HEK293T (cell line): ENCODE measurements around the gene ANKS6.

Experiments
- BHLHE40 ChIP-seq: fragments of 450-650 bp; IDR thresholded peaks from 2 replicates; pipeline ENCODE4 v1.6.1; 2016; ENCODE audit warnings: mild to moderate bottlenecking, moderate library complexity, borderline replicate concordance
- FOXA1 ChIP-seq: fragments of 450-650 bp; IDR thresholded peaks from 2 replicates; pipeline ENCODE4 v1.6.1; 2016; ENCODE audit warnings: mild to moderate bottlenecking
- SP1 ChIP-seq: fragments of 450-650 bp; IDR thresholded peaks from 2 replicates; pipeline ENCODE4 v1.6.1; 2017

GRCh38 chr9:98825414-98825813 lies 29.1 kb upstream of the ANKS6 start:
- no peak for TF ChIP-seq FOXA1
- no peak for TF ChIP-seq BHLHE40
- TF ChIP-seq SP1 = no peak
